ENCODE measurements around the gene COL26A1. TPM values are rescaled to one million over a fixed set of nuclear protein-coding genes. Genes with fewer than 3 reads are reported as not detected.

The COL26A1 gene
- total RNA-seq, 2 experiments from 2014 or later: not detected

- H3K27ac ChIP-seq (ENCODE audit: low read depth in 1 of 2, low read length in 2 of 2): no peak overlapping the region
- no peaks in the 10 kb centered on the region for H3K4me1 ChIP-seq (ENCODE audit: insufficient read depth, low read length)
- peaks cover 22% of the 10 kb centered on the region for H3K27me3 Mint-ChIP-seq
- POLR2A ChIA-PET: no interaction called here
- peaks cover 19% of the 10 kb centered on the region for H3K9me3 Mint-ChIP-seq
- intact Hi-C loops (cut with DNase I, micrococcal nuclease): no loop called here
- H3K27me3 ChIP-seq (ENCODE audit: control insufficient read depth in 1 of 2, insufficient read depth in 2 of 2, low read length in 2 of 2): peaks cover 0 to 5% of the 10 kb centered on the region in 2 experiments
- H3K4me3 ChIP-seq (ENCODE audit: low read length): no peak overlapping the region
- H3K36me3 Mint-ChIP-seq (ENCODE audit: low read depth): no peaks in the 10 kb centered on the region
- no peak for ATAC-seq (ENCODE audit: poor library complexity)
- no peak overlapping the region for H3K4me3 Mint-ChIP-seq
- H3K36me3 ChIP-seq (ENCODE audit: insufficient read depth, low read length): no peaks in the 10 kb centered on the region
- TF ChIP-seq, protein P1, sequence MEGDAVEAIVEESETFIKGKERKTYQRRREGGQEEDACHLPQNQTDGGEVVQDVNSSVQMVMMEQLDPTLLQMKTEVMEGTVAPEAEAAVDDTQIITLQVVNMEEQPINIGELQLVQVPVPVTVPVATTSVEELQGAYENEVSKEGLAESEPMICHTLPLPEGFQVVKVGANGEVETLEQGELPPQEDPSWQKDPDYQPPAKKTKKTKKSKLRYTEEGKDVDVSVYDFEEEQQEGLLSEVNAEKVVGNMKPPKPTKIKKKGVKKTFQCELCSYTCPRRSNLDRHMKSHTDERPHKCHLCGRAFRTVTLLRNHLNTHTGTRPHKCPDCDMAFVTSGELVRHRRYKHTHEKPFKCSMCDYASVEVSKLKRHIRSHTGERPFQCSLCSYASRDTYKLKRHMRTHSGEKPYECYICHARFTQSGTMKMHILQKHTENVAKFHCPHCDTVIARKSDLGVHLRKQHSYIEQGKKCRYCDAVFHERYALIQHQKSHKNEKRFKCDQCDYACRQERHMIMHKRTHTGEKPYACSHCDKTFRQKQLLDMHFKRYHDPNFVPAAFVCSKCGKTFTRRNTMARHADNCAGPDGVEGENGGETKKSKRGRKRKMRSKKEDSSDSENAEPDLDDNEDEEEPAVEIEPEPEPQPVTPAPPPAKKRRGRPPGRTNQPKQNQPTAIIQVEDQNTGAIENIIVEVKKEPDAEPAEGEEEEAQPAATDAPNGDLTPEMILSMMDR (IDR thresholded peaks at IDR 0.05): no peak
- CTCF ChIA-PET: no interaction called here
- H3K9me3 ChIP-seq (ENCODE audit: control insufficient read depth in 1 of 2, insufficient read depth in 1 of 2, low read length in 2 of 2): peaks cover 3 to 11% of the 10 kb centered on the region in 2 experiments
- H3K4me1 Mint-ChIP-seq (ENCODE audit: low read depth): no peaks in the 10 kb centered on the region
- no peak overlapping the region for H3K27ac Mint-ChIP-seq
- DNase-seq: no peak
Measured at GRCh38 chr7:101572156-101572555, 209.5 kb downstream of the COL26A1 start.

DNA sequence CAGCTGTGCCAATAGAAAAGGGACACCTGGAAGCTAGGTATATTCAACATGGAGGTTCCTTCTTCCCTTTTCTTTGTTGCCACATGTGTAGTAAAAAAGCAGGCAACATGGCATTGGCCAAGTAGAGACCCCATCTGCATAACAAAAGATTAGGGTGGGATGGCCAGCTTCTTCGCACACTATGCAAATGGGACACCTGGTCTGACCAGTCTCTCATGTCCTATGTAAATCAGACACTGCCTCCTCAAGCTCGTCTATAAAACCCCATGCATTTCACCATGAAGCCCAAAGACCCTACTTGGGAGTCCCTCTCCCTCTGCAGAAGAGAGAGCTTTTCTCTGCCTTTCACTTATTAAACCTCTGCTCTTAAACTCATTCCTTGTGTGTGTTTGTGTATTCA is 212.5 kb downstream of the COL26A1 start:
- Histone ChIP-seq H3K27ac (ENCODE audit: low read depth in 1 of 2, low read length in 2 of 2) (no peak overlapping the region), H3K4me3 (ENCODE audit: low read length) (no peak overlapping the region), H3K36me3 (ENCODE audit: insufficient read depth, low read length) (no peaks in the 10 kb centered on the region), H3K27me3 (ENCODE audit: control insufficient read depth in 1 of 2, insufficient read depth in 2 of 2, low read length in 2 of 2) (peaks cover 0 to 6% of the 10 kb centered on the region in 2 experiments), H3K4me1 (ENCODE audit: insufficient read depth, low read length) (no peaks in the 10 kb centered on the region), H3K9me3 (ENCODE audit: control insufficient read depth in 1 of 2, insufficient read depth in 1 of 2, low read length in 2 of 2) (peaks cover 3 to 11% of the 10 kb centered on the region in 2 experiments)
- H3K36me3 Mint-ChIP-seq (ENCODE audit: low read depth): no peaks in the 10 kb centered on the region
- TF ChIP-seq, protein P1 (IDR thresholded peaks at IDR 0.05): no peak
- intact Hi-C loops (cut with DNase I, micrococcal nuclease): no loop called here
- H3K9me3 Mint-ChIP-seq: peaks cover 13% of the 10 kb centered on the region
- H3K4me1 Mint-ChIP-seq (ENCODE audit: low read depth): no peaks in the 10 kb centered on the region
- H3K27me3 Mint-ChIP-seq: peaks cover 19% of the 10 kb centered on the region
- H3K4me3 Mint-ChIP-seq: no peak overlapping the region
- ATAC-seq (ENCODE audit: poor library complexity): no peak
- CTCF ChIA-PET: no interaction called here
- DNase-seq: no peak
- no peak overlapping the region for H3K27ac Mint-ChIP-seq
- POLR2A ChIA-PET: no interaction called here

DNA sequence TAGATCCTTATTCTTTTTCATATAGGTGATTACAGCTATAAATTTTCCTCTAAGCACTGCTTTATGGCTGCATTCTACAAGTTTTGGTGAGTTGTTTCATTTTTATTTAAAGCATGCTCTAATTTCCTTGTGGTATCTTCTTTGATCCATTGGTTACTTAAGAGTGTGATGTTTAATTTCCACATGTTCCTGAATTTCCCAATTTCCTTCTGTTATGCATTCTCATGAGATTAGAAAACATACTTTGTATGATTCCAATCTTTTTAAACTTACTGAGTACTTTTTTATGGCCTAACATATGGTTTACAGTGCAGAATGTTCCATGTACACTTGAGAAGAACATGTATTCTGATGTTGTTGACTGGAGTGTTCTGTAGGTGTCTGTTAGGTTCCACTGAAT is 213.0 kb downstream of the COL26A1 start:
- intact Hi-C loops (cut with DNase I, micrococcal nuclease): no loop called here
- Histone ChIP-seq H3K27ac (ENCODE audit: low read depth in 1 of 2, low read length in 2 of 2) (no peak overlapping the region), H3K36me3 (ENCODE audit: insufficient read depth, low read length) (no peaks in the 10 kb centered on the region), H3K4me1 (ENCODE audit: insufficient read depth, low read length) (no peaks in the 10 kb centered on the region), H3K9me3 (ENCODE audit: control insufficient read depth in 1 of 2, insufficient read depth in 1 of 2, low read length in 2 of 2) (peaks cover 3 to 10% of the 10 kb centered on the region in 2 experiments), H3K27me3 (ENCODE audit: control insufficient read depth in 1 of 2, insufficient read depth in 2 of 2, low read length in 2 of 2) (peaks cover 0 to 6% of the 10 kb centered on the region in 2 experiments), H3K4me3 (ENCODE audit: low read length) (no peak overlapping the region)
- Mint-ChIP-seq H3K9me3 (peaks cover 10% of the 10 kb centered on the region), H3K36me3 (ENCODE audit: low read depth) (no peaks in the 10 kb centered on the region), H3K27me3 (peaks cover 19% of the 10 kb centered on the region), H3K27ac (no peak overlapping the region), H3K4me1 (ENCODE audit: low read depth) (no peaks in the 10 kb centered on the region), H3K4me3 (no peak overlapping the region)
- POLR2A ChIA-PET: no interaction called here
- ATAC-seq (ENCODE audit: poor library complexity) (no peak), DNase-seq (no peak)
- TF ChIP-seq, protein P1 (IDR thresholded peaks at IDR 0.05): no peak
- CTCF ChIA-PET: no interaction called here
